ENCODE measurements around the gene TATDN2. TPM values are rescaled to one million over a fixed set of nuclear protein-coding genes. Genes with fewer than 3 reads are reported as not detected.
A peak's percentile ranks its signal among the peaks of the same experiment; 100 is the strongest.

TATDN2 gene
- total and polyA plus RNA-seq, 9 of the 15 experiments (the other 6 are each of a cell fraction or from before 2014, with no cell fraction given): 5.2 to 44.7 (median 25.8) TPM

DNA sequence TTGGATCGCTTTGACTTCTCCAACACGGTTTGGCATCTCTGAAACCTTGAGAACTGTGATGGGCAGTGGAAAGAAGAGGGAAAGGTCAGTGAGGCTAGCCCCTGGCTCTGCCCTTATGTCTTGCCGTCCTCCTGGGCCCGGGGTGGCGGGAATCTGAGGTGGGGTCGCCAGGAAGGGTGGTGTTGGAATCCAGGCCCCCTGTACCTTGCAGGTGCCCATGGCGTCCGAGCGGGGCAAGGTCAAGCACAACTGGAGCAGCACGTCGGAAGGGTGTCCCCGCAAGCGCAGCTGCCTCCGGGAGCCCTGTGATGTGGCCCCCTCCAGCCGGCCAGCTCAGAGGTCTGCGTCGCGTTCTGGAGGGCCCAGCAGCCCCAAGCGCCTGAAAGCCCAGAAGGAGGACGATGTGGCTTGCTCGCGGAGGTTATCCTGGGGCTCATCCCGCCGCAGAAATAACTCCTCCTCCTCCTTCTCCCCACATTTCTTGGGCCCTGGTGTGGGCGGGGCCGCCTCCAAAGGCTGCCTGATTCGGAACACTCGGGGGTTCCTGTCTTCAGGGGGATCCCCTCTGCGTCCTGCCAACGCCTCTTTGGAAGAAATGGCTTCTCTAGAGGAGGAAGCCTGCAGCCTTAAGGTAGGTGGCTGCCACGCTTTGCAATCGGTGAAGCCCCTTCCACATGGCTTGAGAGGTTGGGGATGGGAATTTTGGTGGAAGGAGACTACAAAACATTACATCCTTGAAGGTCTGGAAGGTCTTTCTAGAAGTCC is 907 bp downstream of the TATDN2 start (continued):
- TF ChIP-seq ARID4B (CRISPR knock-in tag; IDR thresholded peaks at IDR 0.05) (peak; percentile 71; the same call in 1 of the 2 replicates), NONO (IDR thresholded peaks at IDR 0.05; ENCODE audit: low read depth in 2 of 2, low read length in 1 of 2) (0 out of 4 replicates have a peak, but pooled peaks of 1 of the 2 experiments have one; percentile 24), NBN (IDR thresholded peaks at IDR 0.05; ENCODE audit: low read depth) (no peak), KAT7 (CRISPR knock-in tag; IDR thresholded peaks at IDR 0.05; ENCODE audit: borderline replicate concordance) (peak; percentile 34; the same call in 1 of the 2 replicates), NRF1 (conservative IDR thresholded peaks at IDR 0.05 in 1 of 2, IDR thresholded peaks at IDR 0.05 in 1 of 2) (peak in 1 of 2 experiments; percentile 41; a peak in 1 of 4 replicates), KLF6 (CRISPR knock-in tag; IDR thresholded peaks at IDR 0.05; ENCODE audit: borderline replicate concordance) (peak; percentile 27; the same call in 1 of the 2 replicates), ZNF175 (CRISPR knock-in tag; IDR thresholded peaks at IDR 0.05; ENCODE audit: low read depth) (no peak), MYC (IDR thresholded peaks at IDR 0.05; ENCODE audit: low read depth, low read length) (no peak; the same call in 1 of the 2 replicates), MYC (CRISPR knock-in tag; IDR thresholded peaks at IDR 0.05; ENCODE audit: borderline replicate concordance, low read depth) (peak; percentile 54; the same call in 1 of the 2 replicates), SREBF2 (CRISPR knock-in tag; IDR thresholded peaks at IDR 0.05) (no peak), RBBP5 (IDR thresholded peaks at IDR 0.05; ENCODE audit: borderline replicate concordance, insufficient read depth, low read length, poor library complexity, severe bottlenecking) (peak; percentile 22), SUPT5H (IDR thresholded peaks at IDR 0.05) (peak; percentile 42; the same call in 1 of the 2 replicates), E2F6 (IDR thresholded peaks at IDR 0.05; ENCODE audit: borderline replicate concordance in 1 of 2, extremely low read depth in 1 of 2, insufficient read depth in 1 of 2, insufficient read length in 1 of 2, low read depth in 1 of 2, low read length in 1 of 2, poor library complexity in 1 of 2, severe bottlenecking in 1 of 2) (peak in 1 of 2 experiments; percentile 59), STAG1 (CRISPR knock-in tag; IDR thresholded peaks at IDR 0.05; ENCODE audit: borderline replicate concordance) (0 out of 2 replicates have a peak, but pooled peaks have one; percentile 14), ZSCAN29 (IDR thresholded peaks at IDR 0.05) (no peak), KLF13 (tag; IDR thresholded peaks at IDR 0.05; ENCODE audit: borderline replicate concordance, low read depth) (peak; percentile 41; the same call in 1 of the 2 replicates), MAZ (CRISPR knock-in tag; conservative IDR thresholded peaks at IDR 0.05 in 1 of 2, IDR thresholded peaks at IDR 0.05 in 1 of 2) (0 out of 4 replicates have a peak, but pooled peaks of 1 of the 2 experiments have one; percentile 35), POLR2A (conservative IDR thresholded peaks at IDR 0.05) (peak; percentile 47; the same call in 1 of the 2 replicates)

Measured in K562 (cell line).